Glomerular visceral epithelial cell (primary cell): ENCODE results near the gene OR8D1.
"Not testable (repeated sequence)": the region's sequence is repeated elsewhere in the genome, so short reads cannot be mapped to it uniquely, and the experiment has no call there.

Experiments used
- DNase-seq: peaks from one replicate; pipeline ENCODE4 v3.0.0-alpha.2; 2016; ENCODE audit errors: extremely low spot score

The OR8D1 gene

GRCh38 chr11:124285610-124286344, 28.0 kb downstream of the OR8D1 start:
- no peak for DNase-seq

GRCh38 chr11:124278261-124278660, 35.5 kb downstream of the OR8D1 start:
- DNase-seq: no peak

- no peak for DNase-seq
Observed at GRCh38 chr11:124277804-124278203, 35.9 kb downstream of the OR8D1 start.

- no peak for DNase-seq
Observed at GRCh38 chr11:124277207-124277606, 36.5 kb downstream of the OR8D1 start.

- DNase-seq: no peak
Observed at GRCh38 chr11:124276081-124276480, 37.7 kb downstream of the OR8D1 start.

GRCh38 chr11:124274000-124274399, 39.7 kb downstream of the OR8D1 start:
- no peak for DNase-seq

GRCh38 chr11:124270886-124271285, 42.9 kb downstream of the OR8D1 start:
- not testable (repeated sequence) for DNase-seq

GRCh38 chr11:124265041-124265440, 48.7 kb downstream of the OR8D1 start:
- DNase-seq: not testable (repeated sequence)

GRCh38 chr11:124256076-124256475, 57.7 kb downstream of the OR8D1 start, which contains the start of gene OR8G5:
TSS of gene OR8G5 (plus strand) at chr11:124256376. CDS start at chr11:124264932, 8,556 bp downstream.
- DNase-seq: no peak
